GM19467 (cell line): ENCODE measurements around the gene GALNT2.

Source experiments
- ATAC-seq: cut with Tn5 transposase; IDR thresholded peaks from one replicate; pipeline ENCODE4 v1.9.1; 2021; ENCODE audit warnings: mild to moderate bottlenecking, moderate library complexity; ENCODE audit not compliant: unreplicated experiment

The GALNT2 gene

DNA sequence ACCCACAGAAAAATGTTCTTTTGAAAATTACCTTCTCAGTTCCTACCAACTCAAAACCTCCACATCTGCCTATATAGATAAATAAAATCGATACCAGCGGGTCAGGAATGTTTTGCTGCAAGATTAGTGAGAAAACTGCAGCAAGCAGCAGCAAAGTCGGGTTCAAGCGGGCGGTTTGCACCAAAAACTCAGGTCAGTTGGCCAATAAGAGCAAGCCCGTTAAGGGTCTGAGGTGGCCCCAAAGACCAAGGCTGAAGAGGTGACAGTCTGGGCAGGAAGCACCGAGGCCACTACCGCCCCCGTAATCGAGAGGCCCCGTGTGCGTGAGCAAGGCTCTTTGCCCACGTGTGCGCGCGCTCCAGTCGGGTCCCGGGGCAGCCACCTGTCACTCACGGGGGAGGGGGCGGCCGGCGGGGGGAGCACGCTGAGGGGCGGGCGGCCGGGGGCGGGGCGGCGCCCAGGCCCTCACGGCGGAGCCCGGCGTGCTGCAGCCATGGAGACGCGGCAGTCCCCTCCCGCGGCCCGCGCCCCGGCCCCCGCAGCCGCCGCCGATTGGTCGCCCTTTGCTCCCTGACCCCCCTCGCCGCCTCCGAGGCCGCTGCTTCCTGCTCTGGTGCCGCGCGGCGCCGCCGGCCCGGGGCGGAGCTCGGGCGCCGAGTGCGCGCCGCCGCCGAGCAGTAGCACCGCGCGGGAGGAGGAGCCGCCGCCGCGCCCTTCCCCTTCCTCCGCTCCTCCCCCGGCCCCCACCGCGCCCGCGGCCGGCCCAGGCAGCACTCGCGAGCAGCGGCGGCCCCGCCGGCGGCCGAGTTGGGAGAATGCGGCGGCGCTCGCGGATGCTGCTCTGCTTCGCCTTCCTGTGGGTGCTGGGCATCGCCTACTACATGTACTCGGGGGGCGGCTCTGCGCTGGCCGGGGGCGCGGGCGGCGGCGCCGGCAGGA lies at the start of gene GALNT2:
GALNT2 (plus strand) TSS at position 773 of the 939 bp plus-strand sequence; CDS start at position 816, 43 bp downstream.
- ATAC-seq, result peak; percentile 83

DNA sequence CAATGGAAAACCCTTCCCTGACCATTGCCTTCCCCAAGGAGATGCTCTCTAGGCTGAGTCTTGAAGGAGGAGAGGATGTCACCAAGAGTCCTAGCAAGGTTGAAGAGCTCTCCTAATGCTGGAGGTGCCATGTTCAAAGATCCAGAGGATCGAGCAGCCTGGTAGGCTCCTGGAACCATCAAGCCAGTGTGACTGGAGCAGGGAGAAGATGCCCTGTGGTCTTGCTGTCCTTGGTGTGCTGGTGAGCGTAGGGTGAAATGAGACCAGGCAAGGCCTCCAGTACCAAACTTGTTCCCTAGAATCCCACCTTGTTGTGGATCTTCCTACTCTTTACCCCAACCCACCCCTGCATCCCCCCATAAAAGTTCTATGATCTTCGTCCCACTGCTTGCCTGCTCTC lies 46.6 kb upstream of the GALNT2 start:
- ATAC-seq, result no peak

DNA sequence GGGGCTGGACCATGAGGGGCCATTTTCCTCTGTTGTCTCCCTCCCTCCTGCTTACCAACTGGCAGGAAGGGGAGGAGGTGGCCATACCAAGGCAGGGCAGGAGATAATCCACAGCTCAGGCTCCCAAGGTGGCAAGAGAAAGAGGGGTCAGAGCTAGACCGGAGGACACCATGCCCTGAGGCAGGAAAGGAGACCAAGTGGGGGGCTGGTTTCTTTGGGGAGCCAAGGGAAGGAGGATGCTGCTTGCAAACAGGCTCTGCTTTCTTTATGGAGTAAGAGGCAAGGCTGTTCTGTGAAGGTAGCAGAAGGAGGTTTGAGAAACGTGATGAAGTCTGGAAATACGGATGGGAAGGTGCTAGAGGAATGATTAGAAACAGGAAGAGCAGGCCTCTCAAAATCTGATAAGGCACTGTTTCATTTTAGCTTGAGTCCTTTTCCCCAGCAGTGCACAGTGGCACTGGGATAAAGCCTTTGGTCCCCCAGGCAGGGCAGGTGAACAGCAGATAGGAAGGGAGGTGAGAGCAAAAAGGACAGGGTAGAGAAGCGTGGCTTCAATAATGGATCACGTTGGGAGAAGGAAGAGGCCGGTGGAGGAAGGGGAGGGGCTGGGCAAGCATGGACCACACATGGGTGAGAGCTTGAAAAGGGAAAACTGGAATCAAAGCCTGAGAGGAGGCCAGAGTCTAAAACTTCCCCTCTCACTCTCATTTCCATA lies 44.2 kb upstream of the GALNT2 start:
- ATAC-seq, result no peak

DNA sequence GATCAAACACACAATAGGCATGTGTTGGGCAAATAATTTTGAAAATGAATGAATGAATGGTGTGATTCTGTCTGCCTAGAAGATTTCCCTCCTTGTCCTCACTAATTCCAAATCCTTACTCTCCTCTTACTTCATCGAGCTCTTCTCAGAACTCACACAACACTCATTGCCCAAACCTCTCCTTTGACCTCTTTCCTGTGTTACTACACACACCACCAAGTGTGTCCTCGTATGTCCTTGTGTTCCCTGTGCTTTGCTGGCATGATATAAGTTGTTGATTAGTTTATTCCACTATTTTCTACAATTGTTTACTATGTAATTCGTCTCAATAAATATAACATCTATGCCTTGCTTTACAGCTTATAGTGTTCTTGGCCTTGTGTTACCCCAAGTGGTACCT lies 41.4 kb upstream of the GALNT2 start:
- ATAC-seq, result no peak

DNA sequence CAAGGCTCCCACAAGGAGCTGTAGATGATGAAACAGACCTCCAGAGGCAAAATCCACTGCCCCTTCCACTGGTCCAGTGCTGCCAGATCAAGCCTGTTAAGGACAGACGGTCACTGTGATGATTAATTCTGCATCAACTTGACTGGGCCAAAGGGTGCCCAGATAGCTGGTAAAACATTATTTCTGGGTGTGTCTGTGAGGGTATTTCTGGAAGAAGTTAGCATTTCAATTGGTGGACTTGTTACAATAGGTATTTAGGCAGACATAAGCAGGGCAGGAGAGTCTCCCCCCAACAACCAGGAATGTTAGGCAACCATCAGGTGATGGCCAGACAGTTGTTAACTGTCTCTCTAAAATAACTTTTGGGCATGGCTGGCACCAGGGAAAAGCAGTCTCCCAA lies 40.9 kb upstream of the GALNT2 start:
- no peak for ATAC-seq

DNA sequence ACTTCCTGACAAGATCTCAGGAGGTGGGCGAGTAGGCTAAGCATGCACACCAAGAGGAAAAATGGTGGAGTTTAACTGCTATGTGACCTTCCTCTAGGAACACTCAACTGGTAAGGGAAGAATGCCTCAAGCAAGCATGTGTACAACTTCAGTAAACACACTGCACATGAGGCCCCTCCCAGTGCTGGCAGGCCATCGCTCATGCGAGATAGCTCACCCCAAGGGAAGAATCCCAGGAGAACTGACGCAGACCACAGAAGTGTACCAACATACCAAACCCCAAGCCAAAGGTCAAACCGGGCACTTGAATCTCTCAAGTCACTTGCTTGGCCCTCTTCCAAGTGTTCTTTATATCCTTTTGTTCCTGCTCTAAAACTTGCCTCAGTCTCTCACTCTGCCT lies 40.5 kb upstream of the GALNT2 start:
- no peak for ATAC-seq

DNA sequence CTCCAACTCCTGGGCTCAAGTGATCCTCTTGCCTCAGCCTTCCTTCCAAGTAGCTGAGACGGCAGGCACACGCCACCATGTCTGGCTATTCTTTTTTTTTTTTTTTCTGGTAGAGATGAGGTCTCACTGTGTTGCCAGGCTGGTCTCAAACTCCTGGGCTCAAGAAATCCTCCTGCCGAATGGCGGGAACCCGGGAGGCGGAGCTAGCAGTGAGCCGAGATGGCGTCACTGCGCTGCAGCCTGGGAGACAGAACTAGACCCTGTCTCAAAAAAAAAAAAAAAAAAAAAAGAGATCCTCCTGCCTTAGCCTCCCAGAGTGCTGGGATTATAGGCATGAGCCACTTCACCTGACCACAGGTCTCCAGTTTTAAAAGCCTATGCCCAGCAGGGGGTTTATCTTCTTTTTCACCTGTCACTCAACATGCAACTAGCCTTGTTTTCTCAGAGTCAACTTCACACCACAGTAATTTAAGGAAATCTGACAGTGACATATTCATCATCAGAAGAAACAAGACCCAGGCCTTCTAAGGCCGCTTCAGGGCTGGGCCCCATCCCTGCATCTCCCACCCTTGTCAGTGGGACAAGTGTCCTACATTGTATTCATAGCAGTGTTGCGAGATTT lies 38.3 kb upstream of the GALNT2 start:
- ATAC-seq, result no peak

DNA sequence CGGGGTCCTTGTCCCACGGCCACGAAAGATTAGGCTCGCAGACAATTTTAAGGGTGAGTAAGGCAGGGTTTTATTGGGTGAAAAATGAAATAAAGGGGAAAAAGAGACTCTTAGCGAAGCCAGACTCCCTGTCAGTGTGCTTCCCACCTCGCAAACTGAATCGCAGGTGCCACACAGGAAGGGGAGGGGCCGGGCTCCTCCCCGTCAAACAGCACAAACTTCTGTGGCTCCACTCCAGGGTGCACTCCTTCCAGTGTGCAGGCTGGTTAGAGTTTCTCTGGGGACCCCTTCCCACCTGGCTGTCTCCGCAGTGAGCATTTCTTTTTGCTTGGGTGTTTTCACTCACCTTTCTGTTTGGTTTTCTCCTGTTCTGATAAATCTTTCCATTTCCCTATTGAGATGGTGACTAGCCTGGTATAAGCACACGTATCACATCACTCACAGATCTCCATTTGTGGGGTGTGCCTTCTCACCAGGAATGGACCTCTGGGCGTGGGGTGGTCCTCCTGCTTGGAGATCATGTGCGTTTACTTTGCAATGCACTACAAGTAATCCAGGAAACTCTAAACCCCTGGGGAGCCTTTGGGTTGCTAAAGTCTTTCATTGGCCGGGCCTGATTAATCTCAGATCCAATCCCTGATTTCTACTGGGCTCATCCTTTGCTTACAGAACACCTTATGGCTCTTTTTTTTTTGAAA lies 37.6 kb upstream of the GALNT2 start:
- no peak for ATAC-seq

DNA sequence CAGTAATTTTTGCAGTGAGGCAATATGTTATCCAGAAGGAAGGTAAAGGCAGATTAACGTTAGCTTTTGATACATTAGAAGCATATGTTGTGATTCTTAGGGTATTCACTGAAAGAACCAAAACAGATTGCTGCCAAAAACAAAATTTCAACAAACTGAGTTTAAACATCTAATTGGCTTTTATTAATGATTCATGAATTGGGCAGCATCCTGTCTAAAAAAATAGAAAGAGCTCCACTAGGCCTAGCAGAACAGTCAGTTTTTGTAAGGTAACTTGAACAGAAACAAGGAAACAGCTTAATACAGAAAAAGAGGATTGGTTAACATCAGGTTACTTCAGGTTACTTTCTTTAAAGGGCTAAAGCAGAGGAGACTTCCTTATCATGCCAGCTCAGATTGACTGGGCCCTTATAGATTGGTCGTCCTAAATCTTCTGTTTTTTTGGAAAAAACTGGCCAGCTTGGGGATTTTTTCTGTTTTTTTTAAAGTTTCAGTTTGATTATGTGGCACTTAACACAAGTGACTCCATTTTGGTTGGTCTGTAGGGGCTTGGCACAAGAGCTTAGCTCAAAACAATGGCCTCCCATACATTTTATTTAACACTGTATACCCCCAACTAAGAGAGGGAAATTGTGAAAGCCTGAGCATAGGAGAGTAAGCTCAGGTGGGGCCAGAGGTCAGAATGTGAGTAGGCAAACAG lies 36.8 kb upstream of the GALNT2 start:
- ATAC-seq, result no peak

DNA sequence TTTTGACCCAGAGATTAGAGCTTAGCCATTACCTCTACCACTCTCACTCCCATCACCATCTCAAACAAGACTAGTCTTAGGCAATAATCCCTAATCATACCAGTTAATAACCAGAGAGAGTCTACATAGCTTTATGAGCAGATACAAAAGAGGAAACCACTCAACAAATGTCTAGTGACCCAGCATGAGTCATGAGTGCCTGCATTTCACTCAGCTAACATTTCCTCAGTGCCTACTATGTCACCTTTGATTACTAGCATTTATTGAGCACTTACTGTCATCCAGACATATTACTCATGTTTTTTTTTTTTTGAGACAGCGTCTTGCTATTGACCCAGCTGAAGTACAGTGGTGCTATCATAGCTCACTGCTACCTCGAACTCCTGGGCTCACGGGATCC lies 35.9 kb upstream of the GALNT2 start:
- ATAC-seq, result no peak

DNA sequence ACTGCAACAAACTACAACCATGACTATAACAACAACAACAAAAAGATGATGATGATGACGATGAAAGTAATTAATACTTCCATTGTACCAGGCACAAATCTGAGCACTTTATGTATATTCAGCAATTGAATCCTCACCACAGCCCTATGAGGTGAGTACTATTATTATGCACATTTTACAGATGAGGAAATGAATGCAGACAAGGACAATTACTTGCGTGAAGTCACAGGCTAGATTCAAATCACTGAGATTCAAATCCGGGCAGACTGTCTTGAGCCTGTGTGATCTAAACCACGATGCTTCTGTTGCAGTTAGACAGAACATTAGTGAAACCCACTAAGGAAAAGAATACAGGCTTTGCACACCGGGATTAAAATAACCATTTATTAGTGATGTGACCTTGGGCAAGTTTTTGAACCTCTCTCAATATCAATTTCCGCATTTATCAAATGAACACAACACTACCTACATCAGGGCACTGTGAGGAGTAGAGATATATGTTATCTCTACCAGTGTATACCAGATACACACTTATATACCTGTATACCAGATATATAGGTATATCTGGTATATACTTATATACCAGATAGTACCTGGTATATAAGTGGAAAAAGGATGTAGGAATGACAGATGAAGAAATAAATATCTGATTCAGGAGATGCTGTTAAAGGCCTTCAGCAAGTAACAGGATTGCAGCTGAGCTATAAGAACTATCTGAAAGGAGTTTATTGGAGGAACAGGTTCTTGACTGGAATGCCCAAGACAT lies 34.3 kb upstream of the GALNT2 start:
- no peak for ATAC-seq

DNA sequence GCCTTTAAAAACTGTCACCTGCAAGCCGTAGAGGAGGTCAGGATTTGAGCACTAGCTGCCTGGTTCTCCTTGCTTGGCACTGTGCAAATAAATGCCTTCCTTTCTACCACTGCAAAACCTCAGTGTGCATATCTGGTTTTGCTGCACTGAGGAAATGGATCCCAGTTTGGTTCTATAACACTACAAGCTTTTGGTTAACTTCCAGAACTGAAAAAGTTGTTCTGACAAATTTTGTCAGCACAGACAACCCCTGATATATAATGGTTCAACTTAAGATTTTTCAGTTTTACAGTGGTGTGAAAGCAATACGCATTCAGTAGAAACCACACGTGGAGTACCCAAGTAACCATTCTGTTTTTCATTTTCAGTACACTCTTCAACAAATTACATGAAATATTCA lies 29.8 kb upstream of the GALNT2 start:
- no peak for ATAC-seq

DNA sequence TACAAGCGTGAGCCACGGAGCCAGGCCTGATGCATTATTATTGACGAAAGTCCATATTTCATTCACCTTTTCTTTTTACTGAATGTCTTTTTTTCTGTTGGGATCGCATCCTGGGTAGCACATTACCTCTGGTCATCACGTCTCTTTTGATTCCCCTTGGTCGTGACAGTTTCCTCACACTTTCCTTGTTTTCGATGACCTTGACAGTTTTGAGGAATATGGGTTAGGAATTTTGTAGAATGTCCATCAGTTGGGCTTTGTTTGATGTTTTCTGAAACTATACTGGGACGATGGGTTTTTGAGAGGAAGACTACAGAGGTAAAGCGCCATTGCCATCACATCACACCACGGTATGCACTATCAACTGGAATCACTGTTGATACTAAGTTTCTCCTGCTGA lies 26.6 kb upstream of the GALNT2 start:
- no peak for ATAC-seq

DNA sequence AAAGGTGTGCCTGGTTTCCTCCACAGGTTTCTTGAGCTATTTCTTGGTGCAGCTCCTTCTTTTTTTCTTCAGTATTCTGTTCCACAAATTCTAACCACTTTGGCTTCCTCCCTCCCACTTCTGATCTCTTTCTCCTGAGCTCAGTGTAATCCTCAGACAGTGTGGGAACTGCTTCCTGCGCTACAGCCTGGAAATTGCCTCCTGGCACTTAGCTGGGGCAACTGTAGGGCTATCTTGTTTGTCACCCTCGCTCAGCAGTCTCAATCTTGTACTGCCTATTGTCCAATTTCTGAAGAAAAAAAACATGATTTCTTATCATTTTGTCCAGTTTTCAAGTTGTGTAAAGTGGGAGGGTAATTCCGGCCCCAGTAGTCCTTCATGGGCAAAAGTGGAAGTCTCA lies 24.0 kb upstream of the GALNT2 start:
- ATAC-seq, result no peak

DNA sequence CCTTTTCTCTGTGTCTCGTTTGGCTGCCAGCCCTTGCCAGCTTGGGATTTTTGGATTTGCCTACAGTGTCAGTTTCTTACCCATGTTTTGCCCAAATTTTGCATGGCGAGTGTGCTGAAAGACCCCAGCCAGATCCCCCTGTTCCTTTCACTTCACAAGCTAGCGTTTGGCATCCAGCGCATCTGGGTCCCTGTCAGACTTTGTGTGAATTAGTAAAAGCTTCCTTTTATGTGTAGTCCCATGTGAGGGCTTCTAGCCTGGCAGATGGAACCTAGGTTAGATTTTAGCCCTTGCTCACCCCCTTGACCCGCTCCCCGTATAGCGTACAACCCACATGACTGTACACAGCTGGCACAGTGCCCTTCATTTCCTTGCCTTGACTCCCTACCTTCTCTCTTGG lies 22.3 kb upstream of the GALNT2 start:
- ATAC-seq, result no peak

DNA sequence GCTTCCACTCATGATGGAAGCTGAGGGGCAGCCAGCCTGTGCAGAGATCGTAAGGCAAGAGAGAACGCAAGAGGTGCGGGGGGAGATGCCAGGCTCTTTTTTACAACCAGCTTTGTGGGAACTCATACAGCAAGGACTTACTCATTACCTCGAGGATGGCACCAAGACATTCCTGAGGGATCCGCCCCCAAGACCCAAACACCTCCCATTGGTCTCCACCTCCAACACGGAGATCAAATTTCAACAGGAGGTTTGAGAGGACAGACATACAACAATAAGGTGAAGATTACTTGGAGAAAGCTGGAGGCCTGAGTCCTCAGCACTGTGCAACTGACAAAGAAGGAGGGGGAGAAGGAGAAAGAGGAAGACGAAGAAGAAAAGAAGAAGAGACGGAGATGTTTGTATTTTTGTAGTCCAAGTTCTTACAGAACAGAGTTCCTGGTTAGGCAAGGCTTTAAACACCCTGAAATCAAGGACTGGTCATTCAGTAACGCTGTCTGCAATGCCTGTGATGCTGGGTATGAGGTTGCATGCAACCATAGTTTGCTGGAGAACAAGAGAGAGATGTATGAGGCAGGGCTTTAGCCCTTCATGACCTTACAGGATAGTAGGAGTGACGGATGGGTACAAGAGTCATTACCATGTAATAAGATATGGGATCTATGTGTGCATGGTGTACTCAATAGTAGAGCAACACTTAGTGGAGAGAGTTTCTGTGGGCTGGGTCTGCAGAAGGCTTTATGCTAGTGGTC lies 19.7 kb upstream of the GALNT2 start:
- ATAC-seq, result no peak

DNA sequence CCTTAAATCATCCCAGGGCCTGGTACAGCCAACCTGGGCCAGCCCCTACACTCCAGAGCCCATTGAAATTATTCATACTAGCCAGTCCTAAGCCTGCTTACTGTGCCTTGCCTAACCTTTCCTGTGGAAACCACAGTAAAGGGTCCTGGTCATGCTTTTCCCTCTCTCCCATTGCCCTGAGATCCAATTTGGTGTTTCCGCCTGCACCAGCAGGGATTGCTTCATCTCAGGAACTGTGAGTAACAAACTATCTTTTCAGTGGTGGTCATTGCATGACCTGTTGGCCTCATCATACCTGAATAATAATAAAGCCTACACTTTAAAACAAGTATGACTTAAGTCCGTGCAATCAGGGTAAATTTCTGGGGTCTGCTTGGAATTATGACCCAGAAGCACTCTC lies 18.7 kb upstream of the GALNT2 start:
- ATAC-seq, result no peak

DNA sequence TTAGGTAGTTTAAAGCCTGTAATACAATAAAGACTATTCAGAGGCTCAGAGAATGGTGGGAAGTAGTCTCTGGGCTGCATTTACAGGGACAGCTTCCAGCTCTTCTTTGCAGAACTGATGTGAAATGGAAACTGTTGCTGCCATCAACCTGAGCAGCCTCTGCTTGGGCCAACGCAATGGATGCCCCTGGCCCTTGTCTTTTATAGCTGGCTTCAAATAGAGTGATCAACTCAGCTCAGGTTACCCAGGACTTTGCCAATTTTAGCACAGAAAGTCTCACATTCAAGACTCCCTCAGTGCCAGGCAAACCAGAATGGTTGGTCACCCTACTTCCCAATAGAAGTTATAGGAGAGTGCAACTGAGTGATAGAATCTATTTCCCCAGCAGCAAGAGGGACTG lies 18.1 kb upstream of the GALNT2 start:
- ATAC-seq, result no peak

DNA sequence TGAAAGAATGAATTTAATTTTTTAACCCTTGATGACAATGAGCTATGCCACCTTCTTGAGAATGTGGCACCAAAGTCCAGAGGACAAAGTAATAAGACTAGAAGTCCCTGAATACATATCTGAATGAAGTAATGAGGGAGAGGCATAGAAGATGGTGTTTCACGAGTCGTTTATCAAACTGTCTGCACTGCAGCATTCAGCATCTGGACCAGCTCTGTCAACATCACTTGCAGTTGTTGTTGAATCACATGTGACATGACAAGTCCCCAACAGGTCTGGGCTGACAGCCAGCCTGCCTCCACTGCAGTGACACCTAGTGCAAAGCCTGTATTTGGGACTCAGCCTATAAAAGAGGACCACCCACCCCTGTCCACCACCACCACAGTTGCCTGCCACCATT lies 17.3 kb upstream of the GALNT2 start:
- ATAC-seq, result no peak
